BLaER1 treated with 17β-estradiol and CSF1 and Interleukin-3, amounts not matched to agents 10 nM and 100 nM (cell line): ENCODE measurements around the gene PDILT.
"Not testable (repeated sequence)": the region's sequence is repeated elsewhere in the genome, so short reads cannot be mapped to it uniquely, and the experiment has no call there.

Experiments
- H3K27ac ChIP-seq, 11 experiments: shearing (Covaris generic); formaldehyde crosslinking; 2 replicates each; pipeline ENCODE4 v1.8.1; 2022
- H3K27me3 ChIP-seq, 11 experiments: shearing (Covaris generic); formaldehyde crosslinking; 2 replicates each; pipeline ENCODE4 v1.8.1; 2022
- H3K36me3 ChIP-seq, 11 experiments: shearing (Covaris generic); formaldehyde crosslinking; 2 replicates each; pipeline ENCODE4 v1.8.1; 2022
- H3K4me1 ChIP-seq, 10 experiments: shearing (Covaris generic); formaldehyde crosslinking; 2 replicates each; pipeline ENCODE4 v1.8.1; 2022
- H3K4me2 ChIP-seq, 11 experiments: shearing (Covaris generic); formaldehyde crosslinking; 2 replicates each; pipeline ENCODE4 v1.8.1; 2022
- H3K4me3 ChIP-seq, 10 experiments: shearing (Covaris generic); formaldehyde crosslinking; 2 replicates each; pipeline ENCODE4 v1.8.1; 2022
- H3K9ac ChIP-seq, 11 experiments: shearing (Covaris generic); formaldehyde crosslinking; 2 replicates each; pipeline ENCODE4 v1.8.1; 2022
- H3K9me3 ChIP-seq, 11 experiments: shearing (Covaris generic); formaldehyde crosslinking; replicated peaks in 1 of 11; 2 replicates each; pipeline ENCODE4 v1.8.1; 2022
- H4K20me1 ChIP-seq, 11 experiments: shearing (Covaris generic); formaldehyde crosslinking; 2 replicates each; pipeline ENCODE4 v1.8.1; 2022
- Cebpa-rat ChIP-seq, 11 experiments: shearing (Covaris generic); IDR thresholded peaks; 2 replicates each; pipeline ENCODE4 v1.8.1; 2022

Gene PDILT

GRCh38 chr16:20424129-20424866 is 19.8 kb upstream of the PDILT start:
- H3K27me3 ChIP-seq: no peaks in the 10 kb centered on the region
- no peak overlapping the region for H3K4me2 ChIP-seq
- H4K20me1 ChIP-seq: no peaks in the 10 kb centered on the region
- no peaks in the 10 kb centered on the region for H3K36me3 ChIP-seq
- no peak overlapping the region for H3K4me3 ChIP-seq
- H3K4me1 ChIP-seq: no peaks in the 10 kb centered on the region
- H3K9ac ChIP-seq: no peak overlapping the region
- no peak overlapping the region for H3K27ac ChIP-seq
- no peaks in the 10 kb centered on the region for H3K9me3 ChIP-seq
- TF ChIP-seq Cebpa-rat (IDR thresholded peaks at IDR 0.05): no peak

- H3K9me3 ChIP-seq, H3K27ac ChIP-seq: not testable (repeated sequence)
These were observed 19.2 kb upstream of the PDILT start for GRCh38 chr16:20423772-20424128.

GRCh38 chr16:20421748-20422147 is 17.2 kb upstream of the PDILT start:
- not testable (repeated sequence) for H3K27ac ChIP-seq, H3K27me3 ChIP-seq, H3K9ac ChIP-seq, H4K20me1 ChIP-seq, H3K4me3 ChIP-seq, H3K4me2 ChIP-seq, H3K36me3 ChIP-seq, H3K9me3 ChIP-seq, H3K4me1 ChIP-seq

More at GRCh38 chr16:20423772-20424128, 19.2 kb upstream of the PDILT start:
- not testable (repeated sequence) for H3K36me3 ChIP-seq, H3K4me1 ChIP-seq, H3K27me3 ChIP-seq, H3K4me2 ChIP-seq, H3K9ac ChIP-seq, H4K20me1 ChIP-seq, H3K4me3 ChIP-seq

GRCh38 chr16:20419093-20419492 is 14.6 kb upstream of the PDILT start:
- H3K9me3 ChIP-seq, H3K4me1 ChIP-seq, H3K9ac ChIP-seq: not testable (repeated sequence)

GRCh38 chr16:20415541-20415940 is 11.0 kb upstream of the PDILT start:
- H4K20me1 ChIP-seq: no peaks in the 10 kb centered on the region
- no peaks in the 10 kb centered on the region for H3K27me3 ChIP-seq
- H3K4me1 ChIP-seq: peaks cover 0 to 11% (median under 1%) of the 10 kb centered on the region in 10 experiments; a peak in 9 of 20 replicates
- no peak overlapping the region for H3K27ac ChIP-seq
- no peaks in the 10 kb centered on the region for H3K36me3 ChIP-seq
- H3K4me2 ChIP-seq: no peak overlapping the region
- no peak for TF ChIP-seq Cebpa-rat (IDR thresholded peaks at IDR 0.05)
- H3K9ac ChIP-seq: no peak overlapping the region
- H3K9me3 ChIP-seq: peaks cover 0 to 6% (median 0%) of the 10 kb centered on the region in 11 experiments; a peak in 1 of 22 replicates
- H3K4me3 ChIP-seq: no peak overlapping the region

More at GRCh38 chr16:20419093-20419492, 14.6 kb upstream of the PDILT start:
- not testable (repeated sequence) for H3K4me3 ChIP-seq, H3K36me3 ChIP-seq, H3K4me2 ChIP-seq, H4K20me1 ChIP-seq, H3K27ac ChIP-seq, H3K27me3 ChIP-seq

- no peaks in the 10 kb centered on the region for H3K27me3 ChIP-seq
- no peaks in the 10 kb centered on the region for H4K20me1 ChIP-seq
- peak overlapping the region in 1 of 11 experiments; percentile 89; a peak in 2 of 22 replicates for H3K27ac ChIP-seq
- no peak for TF ChIP-seq Cebpa-rat (IDR thresholded peaks at IDR 0.05)
- peaks cover 0 to 6% (median 0%) of the 10 kb centered on the region in 11 experiments; a peak in 1 of 22 replicates for H3K9me3 ChIP-seq
- no peaks in the 10 kb centered on the region for H3K36me3 ChIP-seq
- no peak overlapping the region for H3K9ac ChIP-seq
- peak overlapping the region in 3 of 11 experiments; percentile 69 to 77 (median 70); a peak in 4 of 22 replicates for H3K4me2 ChIP-seq
- H3K4me1 ChIP-seq: peaks cover 0 to 33% (median 4%) of the 10 kb centered on the region in 10 experiments; a peak in 10 of 20 replicates
- H3K4me3 ChIP-seq: no peak overlapping the region
These were observed 6.5 kb upstream of the PDILT start for GRCh38 chr16:20411055-20411454.

- no peaks in the 10 kb centered on the region for H3K27me3 ChIP-seq
- no peaks in the 10 kb centered on the region for H4K20me1 ChIP-seq
- peaks cover 0 to 33% (median 4%) of the 10 kb centered on the region in 10 experiments; a peak in 10 of 20 replicates for H3K4me1 ChIP-seq
- no peak for TF ChIP-seq Cebpa-rat (IDR thresholded peaks at IDR 0.05)
- H3K4me2 ChIP-seq: peak overlapping the region in 5 of 11 experiments; percentile 4 to 77 (median 69); a peak in 9 of 22 replicates
- peaks cover 0 to under 1% (median 0%) of the 10 kb centered on the region in 11 experiments; a peak in 1 of 22 replicates for H3K9me3 ChIP-seq
- no peaks in the 10 kb centered on the region for H3K36me3 ChIP-seq
- H3K27ac ChIP-seq: peak overlapping the region in 6 of 11 experiments; percentile 36 to 89 (median 81); a peak in 11 of 22 replicates
- peak overlapping the region in 4 of 11 experiments; percentile 60 to 77 (median 74); a peak in 7 of 22 replicates for H3K9ac ChIP-seq
- no peak overlapping the region for H3K4me3 ChIP-seq
These were observed 5.7 kb upstream of the PDILT start for GRCh38 chr16:20410121-20410723.

- Histone ChIP-seq H3K27me3 (no peaks in the 10 kb centered on the region), H4K20me1 (no peaks in the 10 kb centered on the region), H3K9ac (peak within 1 kb of the TSS in 5 of 11 experiments; percentile 37 to 77 (median 72); a peak in 9 of 22 replicates), H3K36me3 (no peaks in the 10 kb centered on the region), H3K9me3 (no peaks in the 10 kb centered on the region), H3K27ac (peak within 1 kb of the TSS in 6 of 11 experiments; percentile 36 to 89 (median 81); a peak in 12 of 22 replicates), H3K4me1 (peaks cover 0 to 33% (median 4%) of the 10 kb centered on the region in 10 experiments; a peak in 10 of 20 replicates), H3K4me3 (no peak within 1 kb of the TSS), H3K4me2 (peak within 1 kb of the TSS in 5 of 11 experiments; percentile 22 to 77 (median 69); a peak in 10 of 22 replicates)
- no peak for TF ChIP-seq Cebpa-rat (IDR thresholded peaks at IDR 0.05)
These were observed 5.0 kb upstream of the PDILT start, which contains the start of gene ACSM5 for GRCh38 chr16:20409398-20410120. Gene ACSM5, plus strand, starts transcription at chr16:20409534. Its CDS starts 1,951 bp downstream, at chr16:20411485.

GRCh38 chr16:20402651-20403050 is 1.9 kb downstream of the PDILT start:
- H3K4me3 ChIP-seq: no peak overlapping the region
- no peaks in the 10 kb centered on the region for H3K27me3 ChIP-seq
- no peaks in the 10 kb centered on the region for H4K20me1 ChIP-seq
- no peak overlapping the region for H3K27ac ChIP-seq
- H3K9me3 ChIP-seq: no peaks in the 10 kb centered on the region
- H3K9ac ChIP-seq: no peak overlapping the region
- no peak overlapping the region for H3K4me2 ChIP-seq
- H3K4me1 ChIP-seq: no peaks in the 10 kb centered on the region
- no peaks in the 10 kb centered on the region for H3K36me3 ChIP-seq
- TF ChIP-seq Cebpa-rat (IDR thresholded peaks at IDR 0.05): no peak
